DOHH2 (cell line): ENCODE results near the gene SLC9A5.

ENCODE experiments used
- H3F3A ChIP-seq: fragments of 200-600 bp; sonication (generic), shearing (Covaris generic); 2 replicates; pipeline ENCODE4 v1.6.0; 2016; ENCODE audit warnings: antibody characterized with exemption, mild to moderate bottlenecking; ENCODE audit not compliant: control insufficient read depth, insufficient read depth
- H3K27ac ChIP-seq: fragments of 200-600 bp; sonication (generic); 2 replicates; pipeline ENCODE4 v1.5.1; 2014; ENCODE audit warnings: low read depth, mild to moderate bottlenecking, low read length, moderate library complexity
- H3K27me3 ChIP-seq: fragments of 200-600 bp; sonication (generic); 2 replicates; pipeline ENCODE4 v1.6.1; 2014; ENCODE audit warnings: mild to moderate bottlenecking, low read length, mixed read lengths; ENCODE audit not compliant: control insufficient read depth
- H3K36me3 ChIP-seq: fragments of 200-600 bp; sonication (generic); 2 replicates; pipeline ENCODE4 v1.6.1; 2014; ENCODE audit warnings: mild to moderate bottlenecking, low read length, moderate library complexity, mixed read lengths; ENCODE audit not compliant: control insufficient read depth
- H3K4me1 ChIP-seq: fragments of 200-600 bp; sonication (generic); 2 replicates; pipeline ENCODE4 v1.6.1; 2014; ENCODE audit warnings: mild to moderate bottlenecking, low read length, mixed read lengths; ENCODE audit not compliant: control insufficient read depth
- H3K4me2 ChIP-seq: fragments of 200-600 bp; sonication (generic); 2 replicates; pipeline ENCODE4 v1.6.0; 2014; ENCODE audit warnings: mild to moderate bottlenecking, low read length, moderate library complexity
- H3K4me3 ChIP-seq: fragments of 200-600 bp; sonication (generic); 2 replicates; pipeline ENCODE4 v1.5.1; 2014; ENCODE audit warnings: mild to moderate bottlenecking, low read length, mixed read lengths
- H3K79me2 ChIP-seq: fragments of 200-600 bp; sonication (generic); 2 replicates; pipeline ENCODE4 v1.6.1; 2014; ENCODE audit warnings: mild to moderate bottlenecking, low read length, mixed read lengths; ENCODE audit not compliant: control insufficient read depth
- H3K9me2 ChIP-seq: fragments of 200-600 bp; sonication (generic); replicated peaks from 2 replicates; pipeline ENCODE4 v1.6.1; 2014; ENCODE audit warnings: mild to moderate bottlenecking, low read length, mixed read lengths; ENCODE audit not compliant: control insufficient read depth
- H3K9me3 ChIP-seq: fragments of 200-600 bp; sonication (generic); 2 replicates; pipeline ENCODE4 v1.6.1; 2014; ENCODE audit warnings: antibody characterized with exemption, low read length, mixed read lengths; ENCODE audit not compliant: control insufficient read depth, insufficient read depth
- H4K20me1 ChIP-seq: fragments of 200-600 bp; sonication (generic); 2 replicates; pipeline ENCODE4 v1.6.0; 2014; ENCODE audit warnings: low read depth, mild to moderate bottlenecking, antibody characterized with exemption, low read length, moderate library complexity; ENCODE audit not compliant: control insufficient read depth, insufficient read depth
- EZH2phosphoT487 ChIP-seq: fragments of 200-600 bp; sonication (generic); IDR thresholded peaks from 2 replicates; pipeline ENCODE4 v1.6.1; 2017; ENCODE audit warnings: borderline replicate concordance, mild to moderate bottlenecking, antibody characterized with exemption, low read length, moderate library complexity, mixed read lengths
- TF ChIP-seq, protein P1 (sequence below): fragments of 200-600 bp; sonication (generic); IDR thresholded peaks from one replicate; pipeline ENCODE4 v1.5.1; 2014; ENCODE audit warnings: antibody characterized with exemption, mild to moderate bottlenecking, low read depth, low read length; ENCODE audit not compliant: poor library complexity, severe bottlenecking

The SLC9A5 gene

DNA sequence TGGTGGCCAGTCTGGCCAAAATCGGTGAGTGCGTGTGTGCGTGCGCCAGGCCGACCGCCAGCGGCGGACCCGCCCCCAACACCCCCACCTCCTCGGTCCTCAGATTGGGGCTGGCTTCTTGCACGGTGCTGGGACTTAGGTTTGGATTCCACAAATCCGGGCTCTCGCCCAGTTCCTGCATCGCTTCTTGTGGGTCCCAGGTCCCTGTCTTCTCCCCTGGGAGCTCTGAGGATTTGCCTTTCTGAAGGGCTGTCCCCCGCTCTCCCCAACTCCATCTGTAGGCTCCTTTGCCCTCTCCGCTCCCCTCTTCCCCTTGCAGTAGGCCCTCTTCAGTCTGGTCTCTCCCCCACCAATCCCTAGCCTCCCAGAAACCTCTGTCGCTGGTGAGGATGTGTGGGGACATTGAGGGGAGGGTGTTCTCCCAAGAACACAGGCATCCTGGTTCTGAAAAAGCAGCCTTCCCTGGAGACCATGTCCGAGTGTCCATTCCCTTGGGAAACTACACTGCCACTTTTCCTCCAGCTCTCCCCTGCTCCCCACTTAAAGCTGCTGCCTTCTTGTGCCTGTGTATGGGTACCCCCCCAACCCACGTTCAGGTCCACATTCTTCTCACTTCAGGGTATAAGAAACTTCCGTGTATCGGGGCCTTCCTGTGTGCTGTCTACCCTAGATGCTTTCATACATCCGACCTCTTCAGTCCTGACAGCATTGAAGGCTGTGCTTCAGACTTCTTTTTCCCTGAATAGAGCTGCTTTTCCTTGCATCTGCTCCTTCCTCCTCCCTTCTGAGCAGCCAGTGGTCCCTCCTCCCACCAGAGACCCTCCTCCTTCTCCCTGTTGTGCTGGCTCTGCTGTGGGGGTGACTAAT, 632 bp downstream of the SLC9A5 start:
- no peak overlapping the region for H3K27ac ChIP-seq
- H3K4me2 ChIP-seq: peak overlapping the region; percentile 80
- no peaks in the 10 kb centered on the region for H3K9me2 ChIP-seq
- H3K36me3 ChIP-seq: no peaks in the 10 kb centered on the region
- H4K20me1 ChIP-seq: no peaks in the 10 kb centered on the region
- H3K9me3 ChIP-seq: no peaks in the 10 kb centered on the region
- H3K27me3 ChIP-seq: peaks cover 32% of the 10 kb centered on the region
- H3F3A ChIP-seq: peaks cover 12% of the 10 kb centered on the region
- H3K79me2 ChIP-seq: no peaks in the 10 kb centered on the region
- peak overlapping the region; percentile 22 for H3K4me3 ChIP-seq
- peaks cover 39% of the 10 kb centered on the region for H3K4me1 ChIP-seq
- TF ChIP-seq EZH2phosphoT487: peak; percentile 47; the same call in 1 of the 2 replicates
- TF ChIP-seq, protein P1, sequence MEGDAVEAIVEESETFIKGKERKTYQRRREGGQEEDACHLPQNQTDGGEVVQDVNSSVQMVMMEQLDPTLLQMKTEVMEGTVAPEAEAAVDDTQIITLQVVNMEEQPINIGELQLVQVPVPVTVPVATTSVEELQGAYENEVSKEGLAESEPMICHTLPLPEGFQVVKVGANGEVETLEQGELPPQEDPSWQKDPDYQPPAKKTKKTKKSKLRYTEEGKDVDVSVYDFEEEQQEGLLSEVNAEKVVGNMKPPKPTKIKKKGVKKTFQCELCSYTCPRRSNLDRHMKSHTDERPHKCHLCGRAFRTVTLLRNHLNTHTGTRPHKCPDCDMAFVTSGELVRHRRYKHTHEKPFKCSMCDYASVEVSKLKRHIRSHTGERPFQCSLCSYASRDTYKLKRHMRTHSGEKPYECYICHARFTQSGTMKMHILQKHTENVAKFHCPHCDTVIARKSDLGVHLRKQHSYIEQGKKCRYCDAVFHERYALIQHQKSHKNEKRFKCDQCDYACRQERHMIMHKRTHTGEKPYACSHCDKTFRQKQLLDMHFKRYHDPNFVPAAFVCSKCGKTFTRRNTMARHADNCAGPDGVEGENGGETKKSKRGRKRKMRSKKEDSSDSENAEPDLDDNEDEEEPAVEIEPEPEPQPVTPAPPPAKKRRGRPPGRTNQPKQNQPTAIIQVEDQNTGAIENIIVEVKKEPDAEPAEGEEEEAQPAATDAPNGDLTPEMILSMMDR: no peak

DNA sequence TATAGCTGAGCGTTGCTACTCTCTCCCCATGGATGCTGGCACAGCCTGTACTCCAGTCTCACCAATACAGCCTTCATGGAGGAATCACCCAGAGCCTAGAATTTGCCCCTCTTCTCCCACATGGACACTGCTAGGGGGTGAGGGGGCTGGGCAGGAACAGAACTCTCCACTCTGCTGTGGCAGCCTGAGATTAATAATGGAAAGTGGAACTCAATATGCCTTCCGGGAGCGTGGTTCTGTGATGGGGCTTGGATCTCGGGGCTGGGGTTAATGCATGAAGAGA, 1.2 kb downstream of the SLC9A5 start:
- Histone ChIP-seq H3K27ac (no peak overlapping the region), H3K79me2 (no peaks in the 10 kb centered on the region), H3K27me3 (peaks cover 32% of the 10 kb centered on the region), H3K9me3 (no peaks in the 10 kb centered on the region), H3K4me1 (peaks cover 33% of the 10 kb centered on the region), H4K20me1 (no peaks in the 10 kb centered on the region), H3F3A (peaks cover 9% of the 10 kb centered on the region), H3K4me2 (no peak overlapping the region), H3K9me2 (no peaks in the 10 kb centered on the region), H3K36me3 (no peaks in the 10 kb centered on the region), H3K4me3 (no peak overlapping the region)
- TF ChIP-seq EZH2phosphoT487: no peak
- TF ChIP-seq, protein P1: no peak

DNA sequence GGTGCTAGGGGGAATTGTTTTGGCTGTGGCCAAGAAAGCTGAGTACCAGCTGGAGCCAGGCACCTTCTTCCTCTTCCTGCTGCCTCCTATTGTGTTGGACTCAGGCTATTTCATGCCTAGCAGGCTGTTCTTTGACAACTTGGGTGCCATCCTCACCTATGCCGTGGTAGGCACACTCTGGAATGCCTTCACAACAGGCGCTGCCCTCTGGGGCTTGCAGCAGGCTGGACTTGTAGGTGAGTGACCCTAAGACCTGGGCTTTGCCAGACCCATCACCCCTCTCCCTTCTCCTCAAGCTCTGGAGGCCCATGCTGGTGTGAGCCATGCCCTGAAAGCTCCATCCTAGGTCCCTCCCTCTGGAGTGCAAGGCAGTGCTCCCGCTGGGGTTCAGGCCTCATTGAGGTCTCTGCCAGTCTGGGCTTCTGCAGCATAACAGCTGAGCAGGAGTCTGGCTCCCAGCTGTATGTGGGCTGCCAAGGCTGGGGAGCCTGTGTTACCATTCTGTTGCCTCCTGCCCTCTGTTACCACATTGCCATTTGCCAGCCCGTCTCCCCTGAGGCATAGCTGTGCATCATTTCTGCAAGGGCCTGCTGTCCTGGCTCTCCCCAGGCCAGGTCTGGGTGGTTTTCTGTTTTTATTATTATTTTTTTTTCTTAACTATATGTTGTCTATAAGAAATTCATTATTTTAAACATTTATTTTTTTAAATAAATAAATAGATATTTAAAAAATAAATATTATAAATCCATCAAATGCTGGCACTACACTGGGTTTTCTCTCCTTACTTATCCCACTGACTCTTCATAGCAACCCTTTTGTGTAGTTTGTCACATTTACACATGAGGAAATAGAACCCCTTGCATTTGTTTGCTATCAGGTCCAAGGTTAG, 4.1 kb downstream of the SLC9A5 start:
- Histone ChIP-seq H4K20me1 (no peaks in the 10 kb centered on the region), H3K4me1 (peaks cover 17% of the 10 kb centered on the region), H3K9me3 (no peaks in the 10 kb centered on the region), H3K79me2 (no peaks in the 10 kb centered on the region), H3F3A (peaks cover 5% of the 10 kb centered on the region; the same call in 1 of the 2 replicates), H3K27me3 (peaks cover 32% of the 10 kb centered on the region), H3K4me2 (no peak overlapping the region), H3K36me3 (no peaks in the 10 kb centered on the region), H3K4me3 (no peak overlapping the region), H3K9me2 (no peaks in the 10 kb centered on the region), H3K27ac (no peak overlapping the region)
- no peak for TF ChIP-seq EZH2phosphoT487
- TF ChIP-seq, protein P1: no peak
